ENCODE measurements around the gene MTR. TPM values are rescaled to one million over a fixed set of nuclear protein-coding genes. Genes with fewer than 3 reads are reported as not detected.

The MTR gene
- total RNA-seq, 2 experiments from 2014 or later, result 22.3 to 63.8 TPM

DNA sequence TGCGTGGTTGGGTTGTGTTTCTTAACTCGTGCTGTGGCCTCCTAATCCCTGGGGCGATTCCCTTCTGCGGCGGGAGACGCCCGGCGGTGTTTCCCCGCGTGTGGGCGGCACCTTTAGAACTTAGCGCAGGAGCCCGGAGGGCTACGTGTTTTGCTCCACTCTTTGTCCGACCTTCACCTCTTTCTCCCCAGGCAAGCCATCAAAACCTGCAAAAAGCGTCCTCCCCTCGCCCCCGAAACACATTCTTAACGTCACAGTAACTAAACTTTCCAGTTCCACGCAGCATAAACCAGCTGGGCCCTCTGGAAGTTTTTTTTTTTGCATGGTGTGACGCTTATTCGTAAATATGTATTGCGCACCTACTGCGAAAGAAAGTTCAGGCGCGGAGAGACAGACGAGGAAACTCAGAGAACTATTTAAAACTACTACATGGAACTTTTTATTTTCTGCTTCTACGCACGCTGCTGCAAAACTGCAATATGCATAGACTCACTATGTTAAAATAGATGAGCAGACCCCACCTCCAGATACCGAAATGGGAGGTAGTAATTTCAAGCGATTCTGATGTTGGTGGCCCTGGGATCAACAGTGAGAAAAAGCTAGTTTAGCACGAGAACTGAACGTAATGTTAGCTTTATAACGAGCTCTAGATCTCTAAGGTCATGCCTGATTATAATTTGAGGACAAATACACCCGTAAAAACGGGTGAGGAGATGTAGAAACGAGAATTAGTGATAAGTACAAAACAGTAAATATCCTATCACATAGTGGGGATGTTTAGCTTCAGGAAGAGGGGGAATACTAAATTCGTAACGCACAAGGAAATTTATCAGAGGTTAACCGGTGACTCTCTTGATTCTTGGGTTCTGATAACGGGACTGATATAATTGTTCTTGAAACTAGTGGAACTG, 920 bp downstream of the MTR start:
- Histone ChIP-seq H3K79me2 (ENCODE audit: insufficient read depth, low read depth, low read length) (peaks cover 57% of the 10 kb centered on the region), H3K27ac (ENCODE audit: low read depth, low read length, poor library complexity, severe bottlenecking) (peak overlapping the region; percentile 77), H3K36me3 (ENCODE audit: insufficient read depth, low read length) (peaks cover 19% of the 10 kb centered on the region), H2AFZ (ENCODE audit: low read length) (peak overlapping the region; percentile 91), H3K4me2 (ENCODE audit: low read length) (peak overlapping the region; percentile 80), H3K9me3 (ENCODE audit: low read length) (no peaks in the 10 kb centered on the region; the same call in 1 of the 2 replicates), H3K9me2 (ENCODE audit: insufficient read depth, low read length) (no peaks in the 10 kb centered on the region), H4K20me1 (ENCODE audit: insufficient read depth, low read length) (peaks cover 5% of the 10 kb centered on the region; the same call in 1 of the 2 replicates), H3K4me1 (ENCODE audit: insufficient read depth, low read length, poor library complexity, severe bottlenecking) (peaks cover 27% of the 10 kb centered on the region), H3K4me3 (ENCODE audit: low read depth, low read length, poor library complexity, severe bottlenecking) (peak overlapping the region; percentile 99)
- intact Hi-C loops (cut with micrococcal nuclease; ENCODE audit: unreplicated experiment), result loop anchor here (1.0 to 5.0 kb wide), 3 partner anchors 192 to 929 kb away; partner anchors contain the start of genes ERO1B, HEATR1 and LYST
- TSS peak; percentile 77 for BruUV-seq (replicated peaks)
- DNase-seq (ENCODE audit: low spot score), result peak; percentile 8
- ChIA-PET POLR2A (interaction anchor here (0.6 to 3.5 kb wide), 6 partner anchors 14 to 192 kb away, joined by 3 to 20 read pairs (median 5); partner anchors contain the start of gene HEATR1), CTCF (ENCODE audit: unreplicated experiment) (interaction anchor here (0.6 kb wide), 1 partner anchor 416 kb away, joined by 4 read pairs; no protein-coding TSS in a partner anchor)
- TF ChIP-seq, protein P1, sequence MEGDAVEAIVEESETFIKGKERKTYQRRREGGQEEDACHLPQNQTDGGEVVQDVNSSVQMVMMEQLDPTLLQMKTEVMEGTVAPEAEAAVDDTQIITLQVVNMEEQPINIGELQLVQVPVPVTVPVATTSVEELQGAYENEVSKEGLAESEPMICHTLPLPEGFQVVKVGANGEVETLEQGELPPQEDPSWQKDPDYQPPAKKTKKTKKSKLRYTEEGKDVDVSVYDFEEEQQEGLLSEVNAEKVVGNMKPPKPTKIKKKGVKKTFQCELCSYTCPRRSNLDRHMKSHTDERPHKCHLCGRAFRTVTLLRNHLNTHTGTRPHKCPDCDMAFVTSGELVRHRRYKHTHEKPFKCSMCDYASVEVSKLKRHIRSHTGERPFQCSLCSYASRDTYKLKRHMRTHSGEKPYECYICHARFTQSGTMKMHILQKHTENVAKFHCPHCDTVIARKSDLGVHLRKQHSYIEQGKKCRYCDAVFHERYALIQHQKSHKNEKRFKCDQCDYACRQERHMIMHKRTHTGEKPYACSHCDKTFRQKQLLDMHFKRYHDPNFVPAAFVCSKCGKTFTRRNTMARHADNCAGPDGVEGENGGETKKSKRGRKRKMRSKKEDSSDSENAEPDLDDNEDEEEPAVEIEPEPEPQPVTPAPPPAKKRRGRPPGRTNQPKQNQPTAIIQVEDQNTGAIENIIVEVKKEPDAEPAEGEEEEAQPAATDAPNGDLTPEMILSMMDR (conservative IDR thresholded peaks at IDR 0.05; ENCODE audit: low read length), result no peak
- no peak for TF ChIP-seq EZH2phosphoT487 (IDR thresholded peaks at IDR 0.05; ENCODE audit: borderline replicate concordance, low read depth, low read length)

DNA sequence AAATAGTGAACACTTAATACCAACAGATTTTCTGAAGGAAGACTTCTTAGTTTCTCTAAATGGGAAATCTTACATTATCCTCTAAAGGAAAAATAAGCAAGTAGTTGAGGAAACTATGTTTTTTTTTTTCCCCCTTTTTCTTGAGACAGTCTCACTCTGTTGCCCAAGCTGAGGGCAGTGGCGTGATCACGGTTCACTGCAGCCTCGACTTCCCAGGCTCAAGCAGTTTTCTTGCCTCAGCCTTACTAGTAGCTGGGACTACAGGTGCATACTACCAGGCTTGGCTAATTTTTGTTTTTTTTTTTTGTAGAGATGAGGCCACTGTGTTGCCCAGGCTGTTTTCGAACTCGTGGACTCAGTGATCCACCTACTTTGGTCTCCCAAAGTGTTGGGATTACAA, 3.9 kb downstream of the MTR start:
- ChIA-PET CTCF (ENCODE audit: unreplicated experiment) (no interaction called here), POLR2A (interaction anchor here (0.5 to 0.8 kb wide), 3 partner anchors 435 to 1640 kb away, joined by 3 to 4 read pairs (median 4); no protein-coding TSS in a partner anchor)
- Histone ChIP-seq H3K27ac (ENCODE audit: low read depth, low read length, poor library complexity, severe bottlenecking) (no peak overlapping the region), H3K4me2 (ENCODE audit: low read length) (no peak overlapping the region), H3K4me1 (ENCODE audit: insufficient read depth, low read length, poor library complexity, severe bottlenecking) (peaks cover 27% of the 10 kb centered on the region), H4K20me1 (ENCODE audit: insufficient read depth, low read length) (peaks cover 5% of the 10 kb centered on the region; the same call in 1 of the 2 replicates), H2AFZ (ENCODE audit: low read length) (no peak overlapping the region), H3K79me2 (ENCODE audit: insufficient read depth, low read depth, low read length) (peaks cover 78% of the 10 kb centered on the region), H3K36me3 (ENCODE audit: insufficient read depth, low read length) (peaks cover 32% of the 10 kb centered on the region), H3K9me2 (ENCODE audit: insufficient read depth, low read length) (no peaks in the 10 kb centered on the region), H3K4me3 (ENCODE audit: low read depth, low read length, poor library complexity, severe bottlenecking) (no peak overlapping the region), H3K9me3 (ENCODE audit: low read length) (no peaks in the 10 kb centered on the region; the same call in 1 of the 2 replicates)
- TF ChIP-seq EZH2phosphoT487 (IDR thresholded peaks at IDR 0.05; ENCODE audit: borderline replicate concordance, low read depth, low read length), result no peak
- TF ChIP-seq, protein P1 (conservative IDR thresholded peaks at IDR 0.05; ENCODE audit: low read length), result no peak
- no peak for DNase-seq (ENCODE audit: low spot score)
- intact Hi-C loops (cut with micrococcal nuclease; ENCODE audit: unreplicated experiment), result loop anchor here (5.0 kb wide), 1 partner anchor 517 kb away; the partner anchor contains the start of gene ERO1B
- BruUV-seq (replicated peaks), result no TSS peak

Measured in OCI-LY7 (cell line).